Tibial nerve (tissue), 4 donors: ENCODE measurements around the gene PERM1. TPM values are rescaled to one million over a fixed set of nuclear protein-coding genes. Genes with fewer than 3 reads are reported as not detected.

Source experiments
- DNase-seq, 2 donors: peaks; one replicate each; pipeline ENCODE4 v3.0.0-alpha.2; 2019; ENCODE audit warnings: low spot score in 2 of 2
- H3K27ac ChIP-seq, 4 donors: fragments of 200-600 bp; sonication (generic) in 3 of 4; one replicate each; pipeline ENCODE4 v1.5.1; 2017 to 2019; ENCODE audit warnings: mild to moderate bottlenecking in 1 of 4
- H3K27me3 ChIP-seq, 2 donors: fragments of 200-600 bp; sonication (generic) in 1 of 2; one replicate each; pipeline versions ENCODE4 v1.5.1 to v1.6.0; 2017 to 2019
- H3K36me3 ChIP-seq, 3 donors: fragments of 200-600 bp; sonication (generic); one replicate each; pipeline ENCODE4 v1.5.1; 2018 to 2019
- H3K4me1 ChIP-seq, 4 donors: fragments of 200-600 bp; sonication (generic) in 3 of 4; one replicate each; pipeline ENCODE4 v1.5.1; 2017 to 2019
- H3K4me3 ChIP-seq, 4 donors: fragments of 200-600 bp; sonication (generic) in 3 of 4; one replicate each; pipeline ENCODE4 v1.5.1; 2017 to 2019; ENCODE audit warnings: mild to moderate bottlenecking in 1 of 4, moderate library complexity in 1 of 4
- H3K9me3 ChIP-seq, 4 donors: fragments of 200-600 bp; sonication (generic) in 3 of 4; one replicate each; pipeline ENCODE4 v1.5.1; 2017 to 2019
- CTCF ChIP-seq, 5 experiments: fragments of 200-600 bp in 3 of 5; fragments of 450-650 bp in 2 of 5; sonication (generic) in 3 of 5; IDR thresholded peaks; one replicate each; pipeline ENCODE4 v1.5.1; 2016 to 2019; ENCODE audit warnings: antibody characterized with exemption in 5 of 5, mild to moderate bottlenecking in 3 of 5, moderate library complexity in 2 of 5
- EP300 ChIP-seq, 2 donors: sonication (generic); formaldehyde crosslinking; IDR thresholded peaks; one replicate each; pipeline ENCODE4 v1.6.1; 2017; ENCODE audit warnings: antibody characterized with exemption in 2 of 2, mild to moderate bottlenecking in 1 of 2
- POLR2A ChIP-seq, 2 donors: fragments of 450-650 bp; IDR thresholded peaks; one replicate each; pipeline ENCODE4 v1.6.1; 2017; ENCODE audit warnings: antibody characterized with exemption in 2 of 2, mild to moderate bottlenecking in 2 of 2, moderate library complexity in 2 of 2
- WGBS, 2 donors: methylation state at CpG; one replicate each; pipeline ENCODE4 v1.1.5; 2018; 5-methylcytosine and 5-hydroxymethylcytosine counted together
- total RNA-seq, 4 donors: library from RNA; depleted of rRNA; stranded (reverse); fragments of >200 nt; gene quantifications; one replicate each; pipeline ENCODE4 v1.1.0, GENCODE V29; 2016

The PERM1 gene
- total RNA-seq, 4 donors from 2014 or later, result 0.22 to 0.78 TPM; not detected in 2

DNA sequence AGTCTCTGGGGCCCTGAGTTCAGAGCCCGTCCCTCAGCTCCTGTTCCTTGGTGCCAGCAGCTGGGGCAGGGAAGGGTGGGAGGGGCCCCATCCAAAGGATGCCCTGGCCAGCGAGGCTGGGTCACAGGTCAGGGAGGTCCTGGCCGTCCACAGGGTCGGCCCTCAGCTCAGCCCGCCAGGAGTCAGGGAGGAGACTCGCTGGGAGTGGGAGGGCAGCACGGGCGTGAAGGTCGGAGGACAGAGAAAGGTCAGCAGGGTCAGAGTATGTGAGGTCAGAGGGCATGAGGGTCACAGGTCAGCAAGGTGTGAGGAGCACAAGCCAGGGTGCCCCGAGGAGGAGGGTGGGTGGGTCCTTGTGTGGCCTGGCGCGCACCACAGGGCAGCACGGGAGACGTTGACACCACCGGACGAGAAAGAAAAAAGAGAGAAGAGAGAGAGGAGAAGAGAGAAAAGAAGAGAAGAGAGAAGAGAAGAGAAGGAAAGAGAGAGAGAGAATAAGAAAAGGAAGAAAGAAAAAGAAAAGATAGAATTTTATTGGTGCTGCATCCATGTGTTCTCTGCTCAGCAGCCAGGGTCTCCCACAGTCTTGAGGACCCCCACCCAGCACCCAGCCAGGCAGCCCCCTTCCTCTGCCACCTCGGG lies 7.1 kb downstream of the PERM1 start:
- DNase-seq, result no peak
- no peaks in the 10 kb centered on the region for H3K9me3 ChIP-seq
- 52 to 57% methylated on average over 16 to 17 of the region's 17 CpGs for WGBS, 2 donors
- H3K27me3 ChIP-seq, result peaks cover 2 to 66% of the 10 kb centered on the region in 2 donors
- H3K27ac ChIP-seq, result no peak overlapping the region
- no peaks in the 10 kb centered on the region for H3K36me3 ChIP-seq
- no peak for TF ChIP-seq POLR2A (IDR thresholded peaks at IDR 0.05)
- TF ChIP-seq EP300 (IDR thresholded peaks at IDR 0.05), result no peak
- TF ChIP-seq CTCF (IDR thresholded peaks at IDR 0.05), result no peak
- H3K4me1 ChIP-seq, result peaks cover 0 to 8% (median 0%) of the 10 kb centered on the region in 4 donors
- no peak overlapping the region for H3K4me3 ChIP-seq

GRCh38 chr1:974293-974640 lies 7.6 kb downstream of the PERM1 start:
- Histone ChIP-seq H3K27ac (no peak overlapping the region), H3K27me3 (peaks cover 2 to 68% of the 10 kb centered on the region in 2 donors), H3K36me3 (no peaks in the 10 kb centered on the region), H3K4me3 (no peak overlapping the region), H3K9me3 (no peaks in the 10 kb centered on the region), H3K4me1 (peaks cover 0 to 8% (median 0%) of the 10 kb centered on the region in 4 donors)
- TF ChIP-seq CTCF (IDR thresholded peaks at IDR 0.05), result no peak
- no peak for TF ChIP-seq EP300 (IDR thresholded peaks at IDR 0.05)
- TF ChIP-seq POLR2A (IDR thresholded peaks at IDR 0.05), result no peak
- no peak for DNase-seq
- WGBS, 2 donors, result 70 to 85% methylated on average over 3 to 11 of the region's 11 CpGs

GRCh38 chr1:973459-974292 lies 8.2 kb downstream of the PERM1 start:
- 70 to 71% methylated on average over 27 to 28 of the region's 28 CpGs for WGBS, 2 donors
- TF ChIP-seq EP300 (IDR thresholded peaks at IDR 0.05) (no peak), POLR2A (IDR thresholded peaks at IDR 0.05) (no peak), CTCF (IDR thresholded peaks at IDR 0.05) (no peak)
- Histone ChIP-seq H3K9me3 (no peaks in the 10 kb centered on the region), H3K27me3 (peaks cover 2 to 74% of the 10 kb centered on the region in 2 donors), H3K4me1 (peaks cover 0 to 8% (median 0%) of the 10 kb centered on the region in 4 donors), H3K27ac (no peak overlapping the region), H3K36me3 (no peaks in the 10 kb centered on the region), H3K4me3 (no peak overlapping the region)
- no peak for DNase-seq

DNA sequence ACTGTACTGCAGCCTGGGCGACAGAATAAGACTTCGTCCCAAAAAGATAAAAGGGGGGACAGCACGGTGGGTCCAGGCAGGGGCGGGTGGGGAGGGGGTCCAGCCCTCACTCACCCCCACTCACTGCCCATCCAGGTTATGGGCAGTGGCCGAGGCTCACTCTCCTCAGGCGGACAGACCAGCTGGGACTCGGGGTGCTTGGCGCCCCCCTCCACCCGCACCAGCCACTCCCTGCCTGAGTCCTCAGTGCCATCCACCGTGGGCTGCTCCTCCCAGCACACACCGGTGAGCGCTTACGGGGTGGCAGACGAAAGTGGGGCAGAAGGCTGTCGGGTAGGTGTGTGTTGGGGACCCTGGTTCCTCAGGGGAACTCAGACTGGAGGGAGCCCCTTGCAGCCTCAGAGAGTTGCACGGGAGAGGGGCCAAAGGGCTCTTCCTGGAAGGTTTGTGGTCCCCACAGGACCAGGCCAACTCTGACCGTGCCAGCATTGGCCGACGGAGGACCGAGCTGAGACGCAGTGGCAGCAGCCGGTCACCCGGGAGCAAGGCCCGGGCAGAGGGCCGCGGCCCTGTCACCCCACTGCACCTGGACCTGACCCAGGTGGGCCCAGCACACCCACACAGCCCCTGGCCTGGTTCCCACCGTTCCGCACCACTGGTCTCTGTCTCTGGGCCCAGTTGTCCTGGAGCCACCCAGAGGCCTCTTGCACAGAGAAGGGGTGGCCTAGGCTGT lies 9.0 kb downstream of the PERM1 start:
- Histone ChIP-seq H3K4me3 (no peak overlapping the region), H3K9me3 (no peaks in the 10 kb centered on the region), H3K27ac (no peak overlapping the region), H3K4me1 (peaks cover 0 to 8% (median 0%) of the 10 kb centered on the region in 4 donors), H3K27me3 (peaks cover 2 to 82% of the 10 kb centered on the region in 2 donors), H3K36me3 (no peaks in the 10 kb centered on the region)
- 83 to 86% methylated on average over 17 of the region's 28 CpGs for WGBS, 2 donors
- TF ChIP-seq CTCF (IDR thresholded peaks at IDR 0.05) (no peak), POLR2A (IDR thresholded peaks at IDR 0.05) (no peak), EP300 (IDR thresholded peaks at IDR 0.05) (no peak)
- no peak for DNase-seq
